Transverse colon (tissue), 4 donors: ENCODE measurements around the gene VWA5B1. TPM values are rescaled to one million over a fixed set of nuclear protein-coding genes. Genes with fewer than 3 reads are reported as not detected.

Source experiments
- DNase-seq: peaks from one replicate; pipeline ENCODE4 v3.0.0-alpha.2; 2019
- H3K27ac ChIP-seq, 4 donors: fragments of 200-600 bp; sonication (generic); 2 replicates each; pipeline ENCODE4 v1.5.1; 2016 to 2018; ENCODE audit warnings: inconsistent platforms in 4 of 4
- H3K27me3 ChIP-seq: fragments of 200-600 bp; sonication (generic); 2 replicates; pipeline ENCODE4 v1.5.1; 2017; ENCODE audit warnings: inconsistent platforms
- H3K36me3 ChIP-seq, 4 donors: fragments of 200-600 bp; sonication (generic); 2 replicates each; pipeline ENCODE4 v1.5.1; 2017 to 2019; ENCODE audit warnings: inconsistent platforms in 4 of 4
- H3K4me1 ChIP-seq, 4 donors: fragments of 200-600 bp; sonication (generic); 2 replicates each; pipeline ENCODE4 v1.5.1; 2017 to 2020; ENCODE audit warnings: inconsistent platforms in 4 of 4
- H3K4me3 ChIP-seq, 4 donors: fragments of 200-600 bp; sonication (generic); 1 replicate in 1 of 4; 2 replicates in 3 of 4; pipeline versions ENCODE4 v1.5.1 to v1.6.1; 2017 to 2019; ENCODE audit warnings: inconsistent platforms in 4 of 4
- H3K9me3 ChIP-seq, 2 donors: fragments of 200-600 bp; sonication (generic); 2 replicates each; pipeline ENCODE4 v1.5.1; 2017 to 2019; ENCODE audit warnings: inconsistent platforms in 2 of 2
- EP300 ChIP-seq: sonication (generic); formaldehyde crosslinking; IDR thresholded peaks from one replicate; pipeline ENCODE4 v1.6.1; 2017; ENCODE audit warnings: antibody characterized with exemption, low read depth
- POLR2A ChIP-seq: fragments of 450-650 bp; IDR thresholded peaks from one replicate; pipeline ENCODE4 v1.6.1; 2016; ENCODE audit warnings: antibody characterized with exemption, mild to moderate bottlenecking, moderate library complexity
- POLR2AphosphoS5 ChIP-seq, 3 donors: sonication (generic); formaldehyde crosslinking; IDR thresholded peaks; one replicate each; pipeline ENCODE4 v1.6.1; 2016; ENCODE audit warnings: antibody characterized with exemption in 3 of 3
- WGBS, 2 donors: methylation state at CpG; one replicate each; pipeline ENCODE4 v1.1.5; 2018; ENCODE audit warnings: low coverage in 1 of 2; 5-methylcytosine and 5-hydroxymethylcytosine counted together
- in situ Hi-C, 4 donors: fragments of 200-750 bp; cut with MboI; loops; one replicate each; pipeline versions ENCODE4 v1.15.0 to v1.15.1; 2017; ENCODE audit warnings: low sequenced_read_pairs in 3 of 4, low pct_ligation_motif_present in 1 of 4, low pct_unique_long_range_greater_than_20kb in 1 of 4
- intact Hi-C: fragments of 100-400 bp; cut with DNase I; formaldehyde crosslinking; loops from one replicate; pipeline ENCODE4 v1.15.1; 2023; ENCODE audit warnings: low total_unique reads
- total RNA-seq, 4 donors: library from RNA; depleted of rRNA; stranded (reverse); fragments of >200 nt; gene quantifications; one replicate each; pipeline ENCODE4 v1.1.0, GENCODE V29; 2016
- TF ChIP-seq, protein P1 (sequence below), 5 experiments: fragments of 200-600 bp in 3 of 5; fragments of 450-650 bp in 2 of 5; sonication (generic) in 3 of 5; IDR thresholded peaks; 1 replicate in 2 of 5; 2 replicates in 3 of 5; pipeline ENCODE4 v1.5.1; 2016 to 2017; ENCODE audit warnings: antibody characterized with exemption in 5 of 5, inconsistent platforms in 3 of 5, mild to moderate bottlenecking in 2 of 5, moderate library complexity in 1 of 5

The VWA5B1 gene
- total RNA-seq, 4 donors from 2014 or later = not detected

DNA sequence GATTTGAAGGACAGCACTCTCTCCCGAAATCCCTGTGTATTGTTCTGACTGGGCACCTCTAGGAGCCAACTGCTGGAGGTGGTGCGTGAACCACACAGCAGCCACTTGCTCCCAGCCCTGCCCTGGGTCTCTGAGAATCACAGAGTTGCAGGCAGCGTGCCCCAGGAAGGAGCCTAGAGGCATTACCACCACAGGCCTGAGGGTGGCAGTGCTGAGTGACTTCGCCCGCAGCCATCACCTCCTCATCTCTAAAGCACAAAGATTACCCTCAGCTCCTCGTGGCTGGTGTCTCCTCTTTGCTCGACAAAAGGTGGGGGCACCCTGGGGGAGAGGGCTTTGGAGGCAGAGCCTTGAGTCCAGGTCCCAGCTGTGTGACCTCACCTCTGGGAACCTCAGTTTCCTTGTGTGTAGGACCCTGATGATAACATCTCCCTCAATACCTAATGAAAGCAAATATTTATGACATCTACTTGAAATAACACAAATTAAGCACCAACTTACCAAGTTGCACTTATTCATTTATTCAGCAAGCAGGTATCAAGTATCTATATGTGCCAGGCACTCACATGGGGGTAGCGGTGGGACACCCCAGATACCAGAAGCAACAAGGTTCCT lies 86.3 kb downstream of the VWA5B1 start:
- no peaks in the 10 kb centered on the region for H3K4me1 ChIP-seq
- no peaks in the 10 kb centered on the region for H3K9me3 ChIP-seq
- H3K4me3 ChIP-seq = no peak overlapping the region
- no peak overlapping the region for H3K27ac ChIP-seq
- H3K27me3 ChIP-seq = peaks cover 22% of the 10 kb centered on the region
- no peaks in the 10 kb centered on the region for H3K36me3 ChIP-seq
- DNase-seq = peak; percentile 63
- TF ChIP-seq, protein P1, sequence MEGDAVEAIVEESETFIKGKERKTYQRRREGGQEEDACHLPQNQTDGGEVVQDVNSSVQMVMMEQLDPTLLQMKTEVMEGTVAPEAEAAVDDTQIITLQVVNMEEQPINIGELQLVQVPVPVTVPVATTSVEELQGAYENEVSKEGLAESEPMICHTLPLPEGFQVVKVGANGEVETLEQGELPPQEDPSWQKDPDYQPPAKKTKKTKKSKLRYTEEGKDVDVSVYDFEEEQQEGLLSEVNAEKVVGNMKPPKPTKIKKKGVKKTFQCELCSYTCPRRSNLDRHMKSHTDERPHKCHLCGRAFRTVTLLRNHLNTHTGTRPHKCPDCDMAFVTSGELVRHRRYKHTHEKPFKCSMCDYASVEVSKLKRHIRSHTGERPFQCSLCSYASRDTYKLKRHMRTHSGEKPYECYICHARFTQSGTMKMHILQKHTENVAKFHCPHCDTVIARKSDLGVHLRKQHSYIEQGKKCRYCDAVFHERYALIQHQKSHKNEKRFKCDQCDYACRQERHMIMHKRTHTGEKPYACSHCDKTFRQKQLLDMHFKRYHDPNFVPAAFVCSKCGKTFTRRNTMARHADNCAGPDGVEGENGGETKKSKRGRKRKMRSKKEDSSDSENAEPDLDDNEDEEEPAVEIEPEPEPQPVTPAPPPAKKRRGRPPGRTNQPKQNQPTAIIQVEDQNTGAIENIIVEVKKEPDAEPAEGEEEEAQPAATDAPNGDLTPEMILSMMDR (IDR thresholded peaks at IDR 0.05) = peak; percentile 71 to 87 (median 81)
- no peak for TF ChIP-seq EP300
- WGBS, 2 donors = 13 to 100% methylated on average over 1 to 8 of the region's 8 CpGs
- intact Hi-C loops = loop anchor here (5.0 kb wide), 1 partner anchor 120 kb away; no protein-coding TSS in a partner anchor
- in situ Hi-C loops = loop anchor here in 3 of 4 donors (10.0 kb wide), 1 partner anchor 118 kb away; no protein-coding TSS in a partner anchor

DNA sequence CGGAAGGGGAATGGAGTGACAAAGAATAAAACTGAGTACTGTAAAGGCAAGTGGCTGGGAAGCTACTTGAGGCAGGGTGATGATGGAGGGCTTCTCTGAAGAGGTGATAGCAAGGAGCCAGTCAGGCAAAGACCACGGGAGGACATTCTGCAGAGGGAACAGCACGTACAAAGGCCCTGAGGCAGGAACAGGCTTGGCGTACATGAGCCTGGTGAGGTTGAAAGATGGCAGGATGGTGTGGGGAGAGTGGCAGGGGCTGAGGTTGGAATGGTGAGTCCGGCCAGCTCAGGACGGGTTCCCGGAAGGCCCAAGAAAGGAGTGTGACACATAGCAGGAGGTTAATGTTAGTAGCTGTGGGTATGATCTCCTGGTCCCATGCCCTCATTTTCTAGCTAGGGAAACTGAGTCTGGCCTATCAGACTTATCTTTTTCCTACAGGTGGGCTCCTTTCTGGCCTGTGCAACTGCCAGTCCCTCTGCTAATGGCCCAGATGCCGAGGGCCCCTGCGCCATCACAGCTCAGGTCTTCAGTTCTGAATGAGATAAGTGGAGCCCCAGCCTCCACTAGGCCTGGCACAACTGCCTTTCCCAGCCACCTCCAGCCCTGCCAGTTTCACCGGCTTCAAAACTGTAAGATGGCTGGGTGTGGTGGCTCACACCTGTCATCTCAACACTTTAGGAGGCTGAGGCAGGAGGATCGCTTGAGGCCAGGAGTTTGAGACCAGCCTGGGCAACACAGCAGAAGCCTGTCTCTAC lies 87.0 kb downstream of the VWA5B1 start:
- no peak overlapping the region for H3K27ac ChIP-seq
- TF ChIP-seq POLR2AphosphoS5 (IDR thresholded peaks at IDR 0.05) = no peak
- TF ChIP-seq, protein P1 (IDR thresholded peaks at IDR 0.05) = no peak
- TF ChIP-seq POLR2A = no peak
- no peak for TF ChIP-seq EP300
- no peaks in the 10 kb centered on the region for H3K4me1 ChIP-seq
- peaks cover 23% of the 10 kb centered on the region for H3K27me3 ChIP-seq
- in situ Hi-C loops (loop anchor here in 3 of 4 donors (10.0 kb wide), 1 partner anchor 117 kb away; no protein-coding TSS in a partner anchor), intact Hi-C loops (loop anchor here (5.0 kb wide), 1 partner anchor 120 kb away; no protein-coding TSS in a partner anchor)
- H3K36me3 ChIP-seq = no peaks in the 10 kb centered on the region
- 78 to 94% methylated on average over 3 to 11 of the region's 11 CpGs for WGBS, 2 donors
- no peak for DNase-seq
- H3K4me3 ChIP-seq = no peak overlapping the region
- no peaks in the 10 kb centered on the region for H3K9me3 ChIP-seq

DNA sequence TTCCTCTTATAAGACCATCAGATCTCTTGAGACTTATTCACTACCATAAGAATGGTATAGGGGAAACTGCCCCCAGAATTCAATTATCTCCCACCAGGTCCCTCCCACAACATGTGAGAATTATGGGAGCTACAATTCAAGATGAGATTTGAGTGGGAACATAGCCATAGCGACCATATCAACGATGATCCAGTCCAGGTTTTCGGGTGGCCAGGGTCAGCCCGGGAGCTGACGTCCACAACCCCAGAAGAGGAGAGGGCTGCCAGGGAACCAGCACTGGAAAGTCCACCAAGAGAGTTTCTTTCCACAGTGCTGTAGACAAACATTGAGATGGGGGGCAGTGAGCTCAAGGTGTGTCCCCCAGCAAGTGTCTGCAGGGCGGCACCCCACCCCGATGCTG lies 88.4 kb downstream of the VWA5B1 start:
- peaks cover 28% of the 10 kb centered on the region for H3K27me3 ChIP-seq
- intact Hi-C loops = loop anchor here (5.0 kb wide), 1 partner anchor 118 kb away; no protein-coding TSS in a partner anchor

DNA sequence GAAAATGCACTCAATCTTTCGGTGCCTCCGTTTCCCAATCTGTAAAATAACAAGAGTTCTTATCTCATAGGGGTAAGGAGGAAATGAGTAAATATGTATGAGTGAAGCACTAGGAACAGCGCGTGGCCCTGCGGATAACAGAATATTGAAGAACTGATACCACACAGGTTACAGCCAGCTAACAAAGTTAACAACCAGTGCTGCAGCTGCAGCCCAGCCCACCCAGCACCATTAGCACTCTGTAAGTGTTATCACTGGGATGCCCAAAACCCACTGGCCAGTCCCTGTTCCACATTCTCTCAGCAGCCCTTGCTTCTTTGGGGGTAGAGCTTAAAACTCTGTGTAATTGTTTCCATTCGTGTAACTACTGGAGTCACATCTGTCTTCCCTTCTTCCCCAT lies 89.5 kb downstream of the VWA5B1 start:
- in situ Hi-C loops = no loop called here
- Histone ChIP-seq H3K27me3 (peaks cover 37% of the 10 kb centered on the region), H3K4me1 (no peaks in the 10 kb centered on the region)

More for the DNA sequence above, 88.4 kb downstream of the VWA5B1 start:
- H3K4me1 ChIP-seq = no peaks in the 10 kb centered on the region
- 73% methylated on average over 7 of the region's 7 CpGs; no CpG with 5 or more reads in 1 of the 2 donors for WGBS, 2 donors
- no peak overlapping the region for H3K4me3 ChIP-seq
- H3K36me3 ChIP-seq = no peaks in the 10 kb centered on the region
- in situ Hi-C loops = loop anchor here in 3 of 4 donors (10.0 kb wide), 1 partner anchor 116 kb away; no protein-coding TSS in a partner anchor
- H3K27ac ChIP-seq = no peak overlapping the region
- DNase-seq = no peak
- TF ChIP-seq EP300 = no peak
- TF ChIP-seq, protein P1 (IDR thresholded peaks at IDR 0.05) = no peak
- no peaks in the 10 kb centered on the region for H3K9me3 ChIP-seq

More for the DNA sequence above, 89.5 kb downstream of the VWA5B1 start:
- H3K9me3 ChIP-seq = no peaks in the 10 kb centered on the region
- no peak overlapping the region for H3K27ac ChIP-seq
- TF ChIP-seq POLR2AphosphoS5 (IDR thresholded peaks at IDR 0.05) = no peak
- TF ChIP-seq, protein P1 (IDR thresholded peaks at IDR 0.05) = no peak
- no peak for TF ChIP-seq POLR2A
- TF ChIP-seq EP300 = no peak
- no peak overlapping the region for H3K4me3 ChIP-seq
- intact Hi-C loops = no loop called here
- no peaks in the 10 kb centered on the region for H3K36me3 ChIP-seq
- WGBS, 2 donors = 80 to 97% methylated on average over 5 to 6 of the region's 6 CpGs
- DNase-seq = no peak
